ENCODE data around the gene KLRC1.
"Not testable (repeated sequence)": the region's sequence is repeated elsewhere in the genome, so short reads cannot be mapped to it uniquely, and the experiment has no call there.

GRCh38 chr12:10435816-10436215 lies 17.4 kb downstream of the KLRC1 start, which contains the start of gene KLRC2:
- not testable (repeated sequence) for TF ChIP-seq CTCF (IDR thresholded peaks at IDR 0.05; ENCODE audit: low read depth, low read length, missing input control); TAF1 (conservative IDR thresholded peaks at IDR 0.05); MAX (IDR thresholded peaks at IDR 0.05); REST (IDR thresholded peaks at IDR 0.05)

Measured in liver (tissue), 3 donors.